HFFc6 (cell line): ENCODE data around the gene ZNF232. TPM values are rescaled to one million over a fixed set of nuclear protein-coding genes. Genes with fewer than 3 reads are reported as not detected.

ENCODE experiments used
- DNase-seq: peaks from one replicate; pipeline ENCODE4 v3.0.0-alpha.2; 2018
- H3K27ac Mint-ChIP-seq: 2 replicates; pipeline ENCODE4 v1.8.0; 2020; ENCODE audit warnings: mild to moderate bottlenecking, mixed read lengths
- H3K27me3 Mint-ChIP-seq: 2 replicates; pipeline ENCODE4 v1.8.0; 2021; ENCODE audit warnings: mild to moderate bottlenecking, moderate library complexity, mixed read lengths; ENCODE audit not compliant: insufficient read depth
- H3K36me3 Mint-ChIP-seq: 2 replicates; pipeline ENCODE4 v1.8.0; 2021; ENCODE audit warnings: low read depth, mixed read lengths
- H3K4me1 Mint-ChIP-seq: 2 replicates; pipeline ENCODE4 v1.8.0; 2020; ENCODE audit warnings: low read depth, mixed read lengths
- H3K4me3 Mint-ChIP-seq: 2 replicates; pipeline ENCODE4 v1.8.0; 2020; ENCODE audit warnings: mild to moderate bottlenecking, moderate library complexity, mixed read lengths
- H3K9me3 Mint-ChIP-seq: 2 replicates; pipeline ENCODE4 v1.8.0; 2020; ENCODE audit warnings: mild to moderate bottlenecking, mixed read lengths
- CTCF ChIP-seq: fragments of 200-600 bp; sonication (generic); IDR thresholded peaks from 2 replicates; pipeline ENCODE4 v1.5.0; 2021; ENCODE audit warnings: antibody characterized with exemption, mild to moderate bottlenecking
- total RNA-seq, 6 experiments: library from RNA; stranded (reverse); fragmentation: NEBNext Ultra II Directional; extraction: Animal tissue kit (Norgen Biotek cat#: 25700); gene quantifications; 2 replicates in 1 of 6; 3 replicates in 5 of 6; pipeline ENCODE4 v1.2.3, GENCODE V29; 2021

The ZNF232 gene
- total RNA-seq, 6 experiments from 2014 or later, result 3.5 to 4.9 (median 3.8) TPM

DNA sequence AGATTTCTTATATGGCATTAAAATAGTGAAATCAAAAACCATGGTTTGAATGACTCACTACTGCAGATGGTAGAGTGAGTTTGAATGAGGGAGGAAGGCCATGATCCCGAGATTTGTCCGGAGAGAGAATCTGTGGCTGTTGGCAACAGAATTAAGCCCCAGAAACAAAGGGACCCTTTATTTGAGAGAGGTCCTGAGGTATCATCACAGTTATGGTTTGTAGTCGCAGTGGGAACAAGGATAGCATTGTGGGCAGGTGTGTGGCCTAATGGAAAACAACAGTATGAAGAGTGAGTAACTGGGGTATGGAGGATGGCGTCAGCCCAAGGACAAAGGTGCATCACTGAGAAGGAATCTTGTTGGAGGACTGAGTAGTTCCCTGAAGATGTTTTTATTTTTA lies 42.0 kb downstream of the ZNF232 start:
- no peak overlapping the region for H3K4me3 Mint-ChIP-seq
- peaks cover 6% of the 10 kb centered on the region for H3K27me3 Mint-ChIP-seq
- no peaks in the 10 kb centered on the region for H3K9me3 Mint-ChIP-seq
- no peak for TF ChIP-seq CTCF
- H3K27ac Mint-ChIP-seq, result no peak overlapping the region
- H3K4me1 Mint-ChIP-seq, result peaks cover 7% of the 10 kb centered on the region; the same call in 1 of the 2 replicates
- H3K36me3 Mint-ChIP-seq, result no peaks in the 10 kb centered on the region
- DNase-seq, result no peak

GRCh38 chr17:5068236-5068635 lies 43.4 kb downstream of the ZNF232 start:
- Mint-ChIP-seq H3K27ac (no peak overlapping the region), H3K9me3 (no peaks in the 10 kb centered on the region), H3K36me3 (no peaks in the 10 kb centered on the region), H3K4me1 (peaks cover 7% of the 10 kb centered on the region; the same call in 1 of the 2 replicates), H3K27me3 (peaks cover 6% of the 10 kb centered on the region), H3K4me3 (no peak overlapping the region)
- DNase-seq, result no peak
- no peak for TF ChIP-seq CTCF

DNA sequence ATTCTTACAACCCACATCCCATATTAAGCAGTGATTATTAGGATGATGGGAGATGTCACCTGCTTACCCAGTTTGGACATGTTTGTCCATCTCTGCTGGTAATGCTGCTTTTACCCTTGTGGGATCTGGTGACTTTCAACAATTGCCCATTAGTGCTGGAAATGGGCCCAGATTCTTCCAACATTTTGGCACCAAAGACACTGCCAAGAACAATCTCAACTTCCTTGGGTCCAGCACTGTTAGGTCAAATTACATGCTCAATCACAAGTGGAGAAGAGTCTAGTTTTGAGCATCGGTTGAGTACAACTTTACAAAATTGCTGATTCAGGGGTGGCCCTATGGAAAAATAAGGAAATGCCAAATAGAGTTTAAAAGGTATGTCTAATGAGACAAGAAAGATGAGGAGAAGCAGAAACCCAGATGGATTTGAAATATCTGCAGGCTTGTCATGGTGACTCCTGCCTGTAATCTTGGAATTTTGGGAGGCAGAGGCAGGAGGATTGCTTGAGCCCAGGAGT lies 46.4 kb downstream of the ZNF232 start:
- DNase-seq, result no peak
- no peaks in the 10 kb centered on the region for H3K36me3 Mint-ChIP-seq
- H3K27me3 Mint-ChIP-seq, result peaks cover 4% of the 10 kb centered on the region
- H3K9me3 Mint-ChIP-seq, result no peaks in the 10 kb centered on the region
- H3K27ac Mint-ChIP-seq, result no peak overlapping the region
- H3K4me3 Mint-ChIP-seq, result no peak overlapping the region
- H3K4me1 Mint-ChIP-seq, result peaks cover 7% of the 10 kb centered on the region; the same call in 1 of the 2 replicates
- no peak for TF ChIP-seq CTCF

Other genes with a start within 250 kb of the ZNF232 start
- 1 to 10 TPM in 4 of 6 experiments, under 1 TPM in 2; 0.95 to 1.6 (median 1.4) TPM for gene C17orf107, start 212.3 kb downstream of the ZNF232 start, total RNA-seq
- under 1 TPM in 3 of 6 experiments, not detected in 3; 0.07 to 0.15 (median 0.07) TPM for gene CHRNE, start 208.8 kb downstream of the ZNF232 start, total RNA-seq
- not detected for gene GP1BA, start 179.6 kb downstream of the ZNF232 start, total RNA-seq
- gene SLC25A11, start 171.8 kb downstream of the ZNF232 start, total RNA-seq, result 10 to 100 TPM; 61.9 to 78.6 (median 64.4) TPM
- 100 to 1,000 TPM in 3 of 6 experiments, 10 to 100 TPM in 3; 88.3 to 122 (median 97.6) TPM for gene RNF167, start 171.6 kb downstream of the ZNF232 start, total RNA-seq
- 1,000 to 10,000 TPM; 1,630 to 1,970 (median 1,832) TPM for gene PFN1, start 163.3 kb downstream of the ZNF232 start, total RNA-seq
- 1 to 10 TPM; 1.9 to 4.6 (median 3.2) TPM for gene ENO3, start 160.8 kb downstream of the ZNF232 start, total RNA-seq
- 10 to 100 TPM; 59.4 to 76.9 (median 65.6) TPM for gene SPAG7, start 144.1 kb downstream of the ZNF232 start, total RNA-seq
- gene CAMTA2, start 124.2 kb downstream of the ZNF232 start, total RNA-seq, result 10 to 100 TPM; 48.9 to 60.8 (median 54.1) TPM
- gene INCA1, start 114.4 kb downstream of the ZNF232 start, total RNA-seq, result 1 to 10 TPM in 4 of 6 experiments, under 1 TPM in 2; 0.66 to 1.5 (median 1.0) TPM
- 100 to 1,000 TPM; 174 to 200 (median 178) TPM for gene KIF1C, start 113.9 kb downstream of the ZNF232 start, total RNA-seq
- gene SLC52A1, start 76.5 kb downstream of the ZNF232 start, total RNA-seq, result under 1 TPM in 1 of 6 experiments, not detected in 5; 0.12 TPM
- under 1 TPM in 5 of 6 experiments, not detected in 1; 0.09 to 0.19 (median 0.13) TPM for gene ZFP3, start 33.4 kb downstream of the ZNF232 start, total RNA-seq
- under 1 TPM; 0.05 to 0.19 (median 0.10) TPM for gene USP6, start 4.2 kb upstream of the ZNF232 start, total RNA-seq
- 1 to 10 TPM; 3.3 to 5.1 (median 4.6) TPM for gene ZNF594, start 80.0 kb upstream of the ZNF232 start, total RNA-seq
- gene SCIMP, start 123.0 kb upstream of the ZNF232 start, total RNA-seq, result not detected
- gene RABEP1, start 170.4 kb upstream of the ZNF232 start, total RNA-seq, result 10 to 100 TPM; 41.1 to 48.5 (median 45.6) TPM